IPS-18a (cell line): Measurements from ENCODE around the gene NPM1.

Source experiments
- H3K27ac ChIP-seq: one replicate; pipeline ENCODE4 v1.5.1; 2013; ENCODE audit warnings: low read length
- H3K27me3 ChIP-seq: one replicate; pipeline ENCODE4 v1.6.1; 2013; ENCODE audit warnings: mild to moderate bottlenecking, low read length; ENCODE audit not compliant: control insufficient read depth, insufficient read depth
- H3K36me3 ChIP-seq: one replicate; pipeline ENCODE4 v1.6.1; 2013; ENCODE audit warnings: low read depth, low read length; ENCODE audit not compliant: control insufficient read depth
- H3K4me1 ChIP-seq: one replicate; pipeline ENCODE4 v1.6.1; 2013; ENCODE audit warnings: low read depth, low read length; ENCODE audit not compliant: control insufficient read depth
- H3K4me3 ChIP-seq: one replicate; pipeline ENCODE4 v1.5.1; 2013; ENCODE audit warnings: low read length
- H3K9ac ChIP-seq: one replicate; pipeline ENCODE4 v1.6.1; 2013; ENCODE audit warnings: mild to moderate bottlenecking, low read length, moderate library complexity
- H3K9me3 ChIP-seq: one replicate; pipeline ENCODE4 v1.6.1; 2013; ENCODE audit warnings: low read depth, low read length; ENCODE audit not compliant: control insufficient read depth

The NPM1 gene

DNA sequence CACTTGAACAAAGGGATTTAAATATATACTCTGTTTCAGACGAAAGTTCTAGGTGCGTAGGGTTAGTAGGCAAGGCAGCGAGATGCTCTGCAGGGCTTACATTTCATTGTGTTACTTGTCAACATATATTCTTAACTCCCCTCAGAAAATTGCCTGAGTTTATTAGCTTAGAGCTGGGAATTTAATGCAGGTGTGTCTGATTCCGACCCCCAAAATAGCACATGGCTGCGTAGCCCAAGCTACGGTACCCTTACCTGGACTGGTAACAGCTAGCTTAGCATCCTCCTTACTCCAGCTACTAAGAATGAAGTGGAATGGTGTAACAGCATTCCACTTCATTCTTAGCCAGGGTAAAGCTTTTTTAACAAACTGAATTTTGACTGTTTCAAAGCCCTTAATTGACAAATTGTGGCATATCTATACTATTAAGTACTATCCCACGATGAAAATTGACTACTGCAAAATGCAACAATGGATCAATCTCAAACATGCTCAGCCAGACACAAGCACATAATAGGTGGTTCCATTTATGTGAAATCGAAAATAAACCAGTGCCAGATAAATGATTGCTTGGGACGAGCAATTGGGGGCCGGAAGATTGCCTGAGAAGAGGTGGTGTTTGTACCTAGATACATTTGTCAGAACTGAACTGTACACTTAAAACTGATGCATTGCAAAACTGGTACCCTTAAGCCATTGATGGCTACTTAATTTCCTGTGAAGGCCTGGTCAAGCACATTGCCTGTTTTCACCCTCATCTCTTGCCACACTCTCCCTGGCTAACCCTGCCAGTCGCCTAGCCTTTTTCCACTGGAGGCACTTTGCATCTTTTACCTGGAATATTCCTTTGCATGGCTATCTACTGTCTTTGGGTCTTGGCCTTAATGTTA lies 28.8 kb downstream of the NPM1 start:
- Histone ChIP-seq H3K9ac (no peak overlapping the region), H3K4me3 (no peak overlapping the region), H3K9me3 (no peaks in the 10 kb centered on the region), H3K27me3 (peaks cover 23% of the 10 kb centered on the region), H3K27ac (no peak overlapping the region), H3K36me3 (peaks cover 19% of the 10 kb centered on the region), H3K4me1 (peaks cover 13% of the 10 kb centered on the region)

DNA sequence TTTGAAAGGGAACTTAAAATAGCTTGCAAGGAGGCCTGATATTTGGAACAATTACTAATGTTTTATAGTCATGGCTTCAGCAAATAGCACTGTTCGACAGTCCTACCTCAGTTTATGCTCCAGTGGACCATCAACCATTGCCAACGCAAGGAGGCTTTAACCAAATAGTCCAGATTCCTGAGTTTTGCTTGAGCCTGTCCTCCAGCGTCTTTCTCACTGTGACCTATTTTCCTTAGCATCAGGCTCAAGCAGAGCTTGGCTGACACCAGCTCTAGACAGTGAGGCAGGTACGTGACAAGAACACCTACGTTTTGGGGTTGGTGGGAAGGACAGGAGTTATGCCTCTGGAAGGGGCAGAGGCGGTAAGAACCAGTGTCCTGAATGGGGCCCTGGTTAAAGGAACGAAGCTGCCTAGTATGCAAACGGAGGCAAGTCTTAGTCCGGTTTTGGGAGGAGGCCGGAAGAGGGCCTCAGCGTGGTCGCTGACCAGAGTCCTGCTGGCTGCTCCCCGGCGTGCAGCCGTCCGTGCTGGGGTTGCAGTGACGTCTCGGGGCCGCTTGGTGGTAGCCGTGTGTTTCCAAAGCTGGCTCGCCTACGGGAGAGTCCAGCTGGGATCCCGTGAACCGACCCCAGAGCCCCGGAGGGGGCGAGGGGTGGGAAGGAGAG lies 30.8 kb downstream of the NPM1 start:
- Histone ChIP-seq H3K4me1 (peaks cover 18% of the 10 kb centered on the region), H3K27me3 (peaks cover 42% of the 10 kb centered on the region), H3K9ac (peak overlapping the region; percentile 42), H3K9me3 (no peaks in the 10 kb centered on the region), H3K36me3 (peaks cover 2% of the 10 kb centered on the region), H3K27ac (no peak overlapping the region), H3K4me3 (peak overlapping the region; percentile 80)

- no peaks in the 10 kb centered on the region for H3K36me3 ChIP-seq
- peaks cover 18% of the 10 kb centered on the region for H3K4me1 ChIP-seq
- peak within 1 kb of the TSS; percentile 80 for H3K4me3 ChIP-seq
- H3K27ac ChIP-seq, result no peak within 1 kb of the TSS
- H3K9me3 ChIP-seq, result no peaks in the 10 kb centered on the region
- H3K27me3 ChIP-seq, result peaks cover 42% of the 10 kb centered on the region
- peak within 1 kb of the TSS; percentile 42 for H3K9ac ChIP-seq
These were observed 31.5 kb downstream of the NPM1 start, which contains the start of gene FGF18 for GRCh38 chr5:171418982-171419687. Gene FGF18, plus strand, starts transcription at chr5:171419647. Its CDS starts 553 bp downstream, at chr5:171420200.

DNA sequence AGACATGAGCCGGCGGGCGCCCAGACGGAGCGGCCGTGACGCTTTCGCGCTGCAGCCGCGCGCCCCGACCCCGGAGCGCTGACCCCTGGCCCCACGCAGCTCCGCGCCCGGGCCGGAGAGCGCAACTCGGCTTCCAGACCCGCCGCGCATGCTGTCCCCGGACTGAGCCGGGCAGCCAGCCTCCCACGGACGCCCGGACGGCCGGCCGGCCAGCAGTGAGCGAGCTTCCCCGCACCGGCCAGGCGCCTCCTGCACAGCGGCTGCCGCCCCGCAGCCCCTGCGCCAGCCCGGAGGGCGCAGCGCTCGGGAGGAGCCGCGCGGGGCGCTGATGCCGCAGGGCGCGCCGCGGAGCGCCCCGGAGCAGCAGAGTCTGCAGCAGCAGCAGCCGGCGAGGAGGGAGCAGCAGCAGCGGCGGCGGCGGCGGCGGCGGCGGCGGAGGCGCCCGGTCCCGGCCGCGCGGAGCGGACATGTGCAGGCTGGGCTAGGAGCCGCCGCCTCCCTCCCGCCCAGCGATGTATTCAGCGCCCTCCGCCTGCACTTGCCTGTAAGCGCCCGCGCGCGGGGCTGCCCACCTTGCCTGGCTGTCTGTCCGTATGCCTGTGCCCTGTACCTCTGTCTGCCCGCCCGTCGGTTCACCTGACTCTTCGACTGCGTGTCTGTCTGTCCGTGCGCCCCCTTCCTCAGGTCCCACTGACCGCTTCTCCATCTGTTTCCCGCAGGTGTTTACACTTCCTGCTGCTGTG lies 32.2 kb downstream of the NPM1 start:
- no peak overlapping the region for H3K9ac ChIP-seq

DNA sequence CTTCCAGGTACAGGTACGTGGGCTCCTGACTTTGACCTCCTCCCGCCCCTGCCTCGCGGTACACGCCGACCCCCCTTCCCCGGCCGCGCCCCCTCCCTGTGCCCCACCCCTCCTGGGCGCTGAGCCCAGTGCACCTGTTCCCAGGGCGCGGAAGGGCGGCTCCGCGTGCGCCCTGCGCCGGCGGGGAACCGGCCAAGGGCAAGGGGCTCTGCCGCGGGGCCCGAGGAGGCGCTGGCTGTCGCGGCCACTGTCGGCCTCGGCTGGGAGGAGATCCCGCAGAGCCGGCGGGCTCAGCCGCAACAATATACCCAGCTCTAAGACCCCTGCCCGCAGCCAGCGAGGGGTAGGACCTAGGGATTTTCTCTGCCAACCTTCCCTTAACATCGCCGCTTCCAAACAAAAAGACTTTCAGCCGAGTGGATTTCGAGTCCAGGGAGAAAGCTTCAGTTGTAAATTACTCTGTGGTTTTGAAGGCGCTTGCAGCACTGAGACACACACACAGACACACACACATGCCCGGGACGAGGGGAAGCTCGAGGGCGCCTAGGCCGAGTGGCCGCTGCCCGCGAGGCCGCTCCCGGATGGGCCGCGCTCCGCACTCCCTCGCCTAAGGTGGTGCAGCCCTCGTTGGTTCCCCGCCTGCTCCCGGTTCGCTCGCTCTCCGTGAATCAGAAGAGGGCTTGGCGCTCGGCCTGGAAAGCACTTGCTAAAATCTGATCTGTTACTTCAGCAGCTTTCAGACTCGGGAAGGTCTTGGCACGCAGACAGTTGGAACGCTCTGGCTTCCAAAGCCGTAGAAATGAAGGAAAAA lies 33.0 kb downstream of the NPM1 start:
- H3K9me3 ChIP-seq, result no peaks in the 10 kb centered on the region
- peaks cover 18% of the 10 kb centered on the region for H3K4me1 ChIP-seq
- no peaks in the 10 kb centered on the region for H3K36me3 ChIP-seq
- peak overlapping the region; percentile 64 for H3K4me3 ChIP-seq
- H3K27ac ChIP-seq, result no peak overlapping the region
- peak overlapping the region; percentile 21 for H3K9ac ChIP-seq
- peaks cover 42% of the 10 kb centered on the region for H3K27me3 ChIP-seq

More for the DNA sequence above, 32.2 kb downstream of the NPM1 start:
- Histone ChIP-seq H3K27me3 (peaks cover 42% of the 10 kb centered on the region), H3K4me1 (peaks cover 18% of the 10 kb centered on the region), H3K9me3 (no peaks in the 10 kb centered on the region), H3K27ac (no peak overlapping the region), H3K36me3 (no peaks in the 10 kb centered on the region), H3K4me3 (peak overlapping the region; percentile 80)

- H3K27me3 ChIP-seq, result peaks cover 42% of the 10 kb centered on the region
- no peaks in the 10 kb centered on the region for H3K36me3 ChIP-seq
- no peaks in the 10 kb centered on the region for H3K9me3 ChIP-seq
- H3K9ac ChIP-seq, result no peak overlapping the region
- H3K27ac ChIP-seq, result no peak overlapping the region
- H3K4me1 ChIP-seq, result peaks cover 18% of the 10 kb centered on the region
- H3K4me3 ChIP-seq, result peak overlapping the region; percentile 64
These were observed 33.9 kb downstream of the NPM1 start for GRCh38 chr5:171421331-171422262.

- Histone ChIP-seq H3K27me3 (peaks cover 42% of the 10 kb centered on the region), H3K9ac (no peak overlapping the region), H3K4me1 (peaks cover 18% of the 10 kb centered on the region), H3K27ac (no peak overlapping the region), H3K4me3 (no peak overlapping the region), H3K9me3 (no peaks in the 10 kb centered on the region), H3K36me3 (no peaks in the 10 kb centered on the region)
These were observed 34.8 kb downstream of the NPM1 start for GRCh38 chr5:171422495-171422894.

DNA sequence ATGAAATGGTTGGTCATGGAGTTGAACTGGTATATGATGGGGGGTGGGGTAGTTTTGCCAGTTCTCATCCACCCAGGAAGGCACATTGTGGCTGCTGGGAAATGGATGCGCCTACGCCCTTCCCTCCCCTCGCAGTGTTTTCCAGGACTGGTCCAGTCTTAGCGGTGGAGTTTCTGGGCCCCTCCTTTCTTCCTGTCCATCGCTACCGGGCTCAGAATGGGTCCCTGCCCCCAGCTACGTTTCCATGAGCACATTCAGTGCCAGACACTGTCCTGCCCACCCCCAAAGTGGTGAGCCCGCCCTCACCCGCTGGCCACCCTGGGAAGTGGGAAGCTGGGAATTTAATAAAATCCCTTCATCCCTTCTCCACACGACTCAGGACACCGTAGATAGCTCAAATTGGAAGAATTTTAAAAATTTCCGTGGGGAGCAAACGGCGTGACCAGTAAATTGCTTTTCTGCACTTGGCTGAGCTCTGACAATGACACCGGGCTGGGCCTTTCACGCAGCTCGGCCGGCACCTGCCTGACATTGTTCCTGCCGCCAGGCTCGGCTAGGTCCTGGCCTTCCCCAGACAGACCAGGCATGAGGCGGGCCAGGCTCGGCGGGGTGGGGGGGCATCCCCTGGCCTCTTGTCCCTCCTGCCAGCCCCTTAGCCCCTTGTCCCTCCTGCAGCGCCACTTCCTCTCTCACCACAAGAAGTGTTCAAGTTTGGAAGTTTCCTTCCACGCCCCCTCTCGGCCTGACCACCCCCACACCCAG lies 35.4 kb downstream of the NPM1 start:
- no peaks in the 10 kb centered on the region for H3K9me3 ChIP-seq
- H3K27me3 ChIP-seq, result peaks cover 42% of the 10 kb centered on the region
- no peaks in the 10 kb centered on the region for H3K36me3 ChIP-seq
- no peak overlapping the region for H3K9ac ChIP-seq
- peaks cover 17% of the 10 kb centered on the region for H3K4me1 ChIP-seq
- no peak overlapping the region for H3K27ac ChIP-seq
- no peak overlapping the region for H3K4me3 ChIP-seq

GRCh38 chr5:171424726-171425125 lies 37.1 kb downstream of the NPM1 start:
- no peak overlapping the region for H3K27ac ChIP-seq
- no peak overlapping the region for H3K4me3 ChIP-seq
- H3K27me3 ChIP-seq, result peaks cover 36% of the 10 kb centered on the region
- H3K36me3 ChIP-seq, result no peaks in the 10 kb centered on the region
- H3K9ac ChIP-seq, result no peak overlapping the region
- no peaks in the 10 kb centered on the region for H3K9me3 ChIP-seq
- peaks cover 12% of the 10 kb centered on the region for H3K4me1 ChIP-seq
